ENCODE measurements around the gene PRKAR2B.

DNA sequence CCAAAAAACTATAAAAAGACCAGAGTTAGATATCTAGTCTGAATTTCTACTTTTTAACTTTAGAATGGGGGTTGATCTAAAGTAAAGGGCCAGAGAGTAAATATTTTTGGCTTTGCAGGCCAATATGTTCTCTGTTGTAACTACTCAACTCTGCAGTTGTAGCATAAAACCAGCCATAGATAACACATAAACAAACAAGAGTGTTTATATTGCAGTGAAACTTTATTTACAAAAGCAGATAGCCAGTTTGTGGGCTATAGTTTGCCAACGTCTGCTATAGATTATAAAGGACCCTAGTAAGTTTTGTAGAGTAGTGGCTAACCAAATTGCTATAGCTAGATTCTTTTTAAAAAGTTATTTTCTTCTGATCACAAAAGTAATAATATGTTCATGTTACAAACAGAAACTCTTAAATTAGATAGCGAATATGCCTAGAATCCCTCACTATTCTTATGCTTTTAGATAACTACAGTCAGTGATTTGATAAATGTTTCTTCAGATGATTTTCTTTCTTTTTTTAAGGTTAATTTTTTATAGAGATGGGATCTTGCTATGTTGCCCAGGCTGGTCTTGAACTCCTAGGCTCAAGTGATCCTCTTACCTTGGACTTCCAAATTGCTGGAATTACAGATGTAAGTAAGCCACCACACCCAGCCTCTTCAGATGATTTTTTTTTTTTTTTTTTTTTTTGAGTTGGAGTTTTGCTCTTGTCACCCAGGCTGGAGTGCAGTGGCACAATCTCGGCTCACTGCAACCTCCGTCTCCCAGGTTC is 100.7 kb downstream of the PRKAR2B start:
- TF ChIP-seq, protein P1, sequence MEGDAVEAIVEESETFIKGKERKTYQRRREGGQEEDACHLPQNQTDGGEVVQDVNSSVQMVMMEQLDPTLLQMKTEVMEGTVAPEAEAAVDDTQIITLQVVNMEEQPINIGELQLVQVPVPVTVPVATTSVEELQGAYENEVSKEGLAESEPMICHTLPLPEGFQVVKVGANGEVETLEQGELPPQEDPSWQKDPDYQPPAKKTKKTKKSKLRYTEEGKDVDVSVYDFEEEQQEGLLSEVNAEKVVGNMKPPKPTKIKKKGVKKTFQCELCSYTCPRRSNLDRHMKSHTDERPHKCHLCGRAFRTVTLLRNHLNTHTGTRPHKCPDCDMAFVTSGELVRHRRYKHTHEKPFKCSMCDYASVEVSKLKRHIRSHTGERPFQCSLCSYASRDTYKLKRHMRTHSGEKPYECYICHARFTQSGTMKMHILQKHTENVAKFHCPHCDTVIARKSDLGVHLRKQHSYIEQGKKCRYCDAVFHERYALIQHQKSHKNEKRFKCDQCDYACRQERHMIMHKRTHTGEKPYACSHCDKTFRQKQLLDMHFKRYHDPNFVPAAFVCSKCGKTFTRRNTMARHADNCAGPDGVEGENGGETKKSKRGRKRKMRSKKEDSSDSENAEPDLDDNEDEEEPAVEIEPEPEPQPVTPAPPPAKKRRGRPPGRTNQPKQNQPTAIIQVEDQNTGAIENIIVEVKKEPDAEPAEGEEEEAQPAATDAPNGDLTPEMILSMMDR (conservative IDR thresholded peaks at IDR 0.05; ENCODE audit: low read depth in 2 of 2): no peak
- TF ChIP-seq EZH2phosphoT487 (IDR thresholded peaks at IDR 0.05; ENCODE audit: unreplicated experiment): no peak
- no peak for TF ChIP-seq EZH2 (IDR thresholded peaks at IDR 0.05; ENCODE audit: low read depth, unreplicated experiment)
- TF ChIP-seq, protein P2, sequence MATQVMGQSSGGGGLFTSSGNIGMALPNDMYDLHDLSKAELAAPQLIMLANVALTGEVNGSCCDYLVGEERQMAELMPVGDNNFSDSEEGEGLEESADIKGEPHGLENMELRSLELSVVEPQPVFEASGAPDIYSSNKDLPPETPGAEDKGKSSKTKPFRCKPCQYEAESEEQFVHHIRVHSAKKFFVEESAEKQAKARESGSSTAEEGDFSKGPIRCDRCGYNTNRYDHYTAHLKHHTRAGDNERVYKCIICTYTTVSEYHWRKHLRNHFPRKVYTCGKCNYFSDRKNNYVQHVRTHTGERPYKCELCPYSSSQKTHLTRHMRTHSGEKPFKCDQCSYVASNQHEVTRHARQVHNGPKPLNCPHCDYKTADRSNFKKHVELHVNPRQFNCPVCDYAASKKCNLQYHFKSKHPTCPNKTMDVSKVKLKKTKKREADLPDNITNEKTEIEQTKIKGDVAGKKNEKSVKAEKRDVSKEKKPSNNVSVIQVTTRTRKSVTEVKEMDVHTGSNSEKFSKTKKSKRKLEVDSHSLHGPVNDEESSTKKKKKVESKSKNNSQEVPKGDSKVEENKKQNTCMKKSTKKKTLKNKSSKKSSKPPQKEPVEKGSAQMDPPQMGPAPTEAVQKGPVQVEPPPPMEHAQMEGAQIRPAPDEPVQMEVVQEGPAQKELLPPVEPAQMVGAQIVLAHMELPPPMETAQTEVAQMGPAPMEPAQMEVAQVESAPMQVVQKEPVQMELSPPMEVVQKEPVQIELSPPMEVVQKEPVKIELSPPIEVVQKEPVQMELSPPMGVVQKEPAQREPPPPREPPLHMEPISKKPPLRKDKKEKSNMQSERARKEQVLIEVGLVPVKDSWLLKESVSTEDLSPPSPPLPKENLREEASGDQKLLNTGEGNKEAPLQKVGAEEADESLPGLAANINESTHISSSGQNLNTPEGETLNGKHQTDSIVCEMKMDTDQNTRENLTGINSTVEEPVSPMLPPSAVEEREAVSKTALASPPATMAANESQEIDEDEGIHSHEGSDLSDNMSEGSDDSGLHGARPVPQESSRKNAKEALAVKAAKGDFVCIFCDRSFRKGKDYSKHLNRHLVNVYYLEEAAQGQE (IDR thresholded peaks at IDR 0.05; ENCODE audit: unreplicated experiment): no peak
- no peak for TF ChIP-seq POLR2AphosphoS5 (IDR thresholded peaks at IDR 0.05; ENCODE audit: low read depth)
- no peak for TF ChIP-seq STAT1 (IDR thresholded peaks at IDR 0.05; ENCODE audit: unreplicated experiment)
- no peak for TF ChIP-seq CREB1 (CRISPR knock-in tag; IDR thresholded peaks at IDR 0.05; ENCODE audit: low read depth)
- TF ChIP-seq, protein P3, sequence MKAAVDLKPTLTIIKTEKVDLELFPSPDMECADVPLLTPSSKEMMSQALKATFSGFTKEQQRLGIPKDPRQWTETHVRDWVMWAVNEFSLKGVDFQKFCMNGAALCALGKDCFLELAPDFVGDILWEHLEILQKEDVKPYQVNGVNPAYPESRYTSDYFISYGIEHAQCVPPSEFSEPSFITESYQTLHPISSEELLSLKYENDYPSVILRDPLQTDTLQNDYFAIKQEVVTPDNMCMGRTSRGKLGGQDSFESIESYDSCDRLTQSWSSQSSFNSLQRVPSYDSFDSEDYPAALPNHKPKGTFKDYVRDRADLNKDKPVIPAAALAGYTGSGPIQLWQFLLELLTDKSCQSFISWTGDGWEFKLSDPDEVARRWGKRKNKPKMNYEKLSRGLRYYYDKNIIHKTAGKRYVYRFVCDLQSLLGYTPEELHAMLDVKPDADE (IDR thresholded peaks at IDR 0.05): no peak
- no peak for TF ChIP-seq JUNB (IDR thresholded peaks at IDR 0.05; ENCODE audit: unreplicated experiment)
- no peak for TF ChIP-seq ZNF331 (CRISPR knock-in tag; IDR thresholded peaks at IDR 0.05; ENCODE audit: low read depth)
- TF ChIP-seq ZNF114 (CRISPR knock-in tag; IDR thresholded peaks at IDR 0.05): no peak

Measured in GM23338 (cell line).